ENCODE results near the gene HEPH.

Gene HEPH

DNA sequence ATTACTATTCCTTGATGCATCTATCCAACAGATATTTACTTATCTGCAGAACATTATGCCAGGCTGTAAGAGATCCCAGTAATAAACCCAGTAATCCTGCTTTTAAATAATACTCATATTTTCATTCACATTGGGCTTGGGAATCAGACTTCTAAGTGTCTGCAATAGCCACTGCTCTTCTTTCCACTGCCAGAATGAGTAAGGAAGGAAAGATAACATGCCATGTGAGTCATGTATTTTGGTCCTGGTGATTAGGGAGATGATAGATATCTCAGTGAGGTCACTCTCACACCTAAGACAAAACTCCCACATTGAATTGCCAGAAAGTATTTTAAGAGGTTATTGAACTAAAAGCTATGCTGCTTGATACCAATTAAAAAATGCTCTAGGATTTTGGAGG, 13.9 kb upstream of the HEPH start:
- no peak overlapping the region for H3K4me3 ChIP-seq (replicated peaks; ENCODE audit: low read depth, low read length)
- DNase-seq (ENCODE audit: low read depth): peak; percentile 6
- TF ChIP-seq CTCF (IDR thresholded peaks at IDR 0.05; ENCODE audit: low read length, missing control alignments): no peak

DNA sequence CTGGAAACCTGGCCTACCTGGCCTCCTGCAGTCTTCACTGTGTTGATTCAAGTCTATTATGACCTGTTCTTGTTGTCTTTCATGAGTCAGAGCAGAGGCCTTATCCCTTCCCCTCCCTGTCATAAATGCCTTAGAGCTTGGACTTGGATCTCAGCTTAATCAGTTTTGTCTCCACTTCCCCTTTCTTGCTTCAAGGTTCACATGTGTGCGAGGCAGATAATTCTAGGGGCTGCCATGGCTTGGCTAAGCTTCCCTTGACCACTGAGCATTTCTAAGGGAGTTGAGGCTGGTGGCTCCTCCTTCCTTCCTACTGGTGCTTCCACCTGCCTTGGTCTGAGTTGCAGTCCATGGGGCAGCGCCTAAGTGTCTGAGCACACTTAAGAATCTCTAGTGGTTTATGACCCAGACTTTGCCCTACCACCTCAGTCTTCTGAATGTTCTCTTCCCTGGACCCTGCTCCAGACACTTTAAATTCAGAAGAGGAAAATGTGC, 1.7 kb upstream of the HEPH start:
- H3K4me3 ChIP-seq (replicated peaks; ENCODE audit: low read depth, low read length): no peak overlapping the region
- no peak for DNase-seq (ENCODE audit: low read depth)
- TF ChIP-seq CTCF (IDR thresholded peaks at IDR 0.05; ENCODE audit: low read length, missing control alignments): no peak

DNA sequence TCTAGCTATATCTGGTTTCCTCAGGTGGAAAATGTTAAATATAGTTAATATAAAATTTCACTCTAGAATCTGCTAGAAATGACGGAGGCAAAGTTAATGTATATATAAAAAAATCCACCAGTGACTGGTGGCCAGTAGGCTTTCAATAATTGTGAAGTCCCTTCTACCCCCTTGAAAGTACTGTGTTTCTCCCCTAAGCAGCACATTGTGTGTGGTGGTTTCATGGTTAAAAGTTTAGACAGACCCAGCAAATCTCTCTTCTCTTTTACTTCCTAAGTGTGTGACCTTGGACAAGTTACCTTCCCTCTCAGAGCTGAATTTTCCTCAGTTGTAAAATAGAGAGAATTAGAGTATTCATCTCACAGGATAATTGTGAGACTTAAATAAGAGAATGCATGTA, 600 bp upstream of the HEPH start:
- no peak for TF ChIP-seq CTCF (IDR thresholded peaks at IDR 0.05; ENCODE audit: low read length, missing control alignments)
- H3K4me3 ChIP-seq (replicated peaks; ENCODE audit: low read depth, low read length): no peak overlapping the region
- no peak for DNase-seq (ENCODE audit: low read depth)

- DNase-seq (ENCODE audit: low read depth): no peak
- H3K4me3 ChIP-seq (replicated peaks; ENCODE audit: low read depth, low read length): peak overlapping the region; percentile 56
- TF ChIP-seq CTCF (IDR thresholded peaks at IDR 0.05; ENCODE audit: low read length, missing control alignments): no peak
These were observed 423 bp downstream of the HEPH start for GRCh38 chrX:66164470-66164869.

GRCh38 chrX:66164931-66165330, 884 bp downstream of the HEPH start:
- H3K4me3 ChIP-seq (replicated peaks; ENCODE audit: low read depth, low read length): peak overlapping the region; percentile 56
- TF ChIP-seq CTCF (IDR thresholded peaks at IDR 0.05; ENCODE audit: low read length, missing control alignments): no peak
- DNase-seq (ENCODE audit: low read depth): no peak

DNA sequence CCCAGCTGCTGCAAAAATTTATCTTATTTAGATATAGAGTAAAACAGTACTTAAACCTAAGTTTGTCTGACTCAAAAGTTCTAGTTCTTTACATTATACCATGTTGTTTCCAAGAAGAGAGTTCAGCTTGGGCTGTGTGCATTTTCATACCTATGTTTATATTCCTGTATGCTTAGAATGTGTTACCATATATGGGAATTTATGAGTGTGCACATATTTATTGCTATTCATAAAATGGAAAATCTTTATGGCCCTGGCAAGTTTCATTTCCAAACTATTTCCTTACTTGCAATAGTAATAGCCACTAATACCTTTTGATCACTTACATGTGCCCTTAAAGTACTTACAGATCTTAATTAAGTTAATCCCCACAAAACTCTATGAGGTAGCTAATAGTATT, 2.6 kb downstream of the HEPH start:
- TF ChIP-seq CTCF (IDR thresholded peaks at IDR 0.05; ENCODE audit: low read length, missing control alignments): no peak
- H3K4me3 ChIP-seq (replicated peaks; ENCODE audit: low read depth, low read length): no peak overlapping the region
- DNase-seq (ENCODE audit: low read depth): no peak

GRCh38 chrX:66167431-66167830, 3.4 kb downstream of the HEPH start:
- no peak overlapping the region for H3K4me3 ChIP-seq (replicated peaks; ENCODE audit: low read depth, low read length)
- no peak for TF ChIP-seq CTCF (IDR thresholded peaks at IDR 0.05; ENCODE audit: low read length, missing control alignments)
- DNase-seq (ENCODE audit: low read depth): no peak
